Ishikawa (cell line): ENCODE results near the gene ZHX3.

Source experiments
- EGR1 ChIP-seq: IDR thresholded peaks from 2 replicates; pipeline ENCODE4 v1.6.1; 2012
- EP300 ChIP-seq: IDR thresholded peaks from 2 replicates; pipeline ENCODE4 v1.6.1; 2012; ENCODE audit warnings: borderline replicate concordance
- FOXM1 ChIP-seq: IDR thresholded peaks from 2 replicates; pipeline ENCODE4 v1.6.1; 2012; ENCODE audit warnings: low read depth, borderline replicate concordance
- MAX ChIP-seq: IDR thresholded peaks from 2 replicates; pipeline ENCODE4 v1.6.1; 2012
- NFIC ChIP-seq: IDR thresholded peaks from 2 replicates; pipeline ENCODE4 v1.6.1; 2012
- RAD21 ChIP-seq: IDR thresholded peaks from 2 replicates; pipeline ENCODE4 v1.6.1; 2012; ENCODE audit warnings: low read depth
- TAF1 ChIP-seq: IDR thresholded peaks from 2 replicates; pipeline ENCODE4 v1.6.1; 2012; ENCODE audit warnings: low read depth, mild to moderate bottlenecking
- TCF12 ChIP-seq: IDR thresholded peaks from 2 replicates; pipeline ENCODE4 v1.6.1; 2012; ENCODE audit warnings: low read depth
- USF1 ChIP-seq: IDR thresholded peaks from 2 replicates; pipeline ENCODE4 v1.6.1; 2012
- ZBTB7A ChIP-seq: IDR thresholded peaks from 2 replicates; pipeline ENCODE4 v1.6.1; 2012; ENCODE audit warnings: low read depth
- TF ChIP-seq, protein P1 (sequence below): IDR thresholded peaks from 2 replicates; pipeline ENCODE4 v1.6.1; 2012; ENCODE audit warnings: low read depth, mild to moderate bottlenecking

- TF ChIP-seq, protein P1, sequence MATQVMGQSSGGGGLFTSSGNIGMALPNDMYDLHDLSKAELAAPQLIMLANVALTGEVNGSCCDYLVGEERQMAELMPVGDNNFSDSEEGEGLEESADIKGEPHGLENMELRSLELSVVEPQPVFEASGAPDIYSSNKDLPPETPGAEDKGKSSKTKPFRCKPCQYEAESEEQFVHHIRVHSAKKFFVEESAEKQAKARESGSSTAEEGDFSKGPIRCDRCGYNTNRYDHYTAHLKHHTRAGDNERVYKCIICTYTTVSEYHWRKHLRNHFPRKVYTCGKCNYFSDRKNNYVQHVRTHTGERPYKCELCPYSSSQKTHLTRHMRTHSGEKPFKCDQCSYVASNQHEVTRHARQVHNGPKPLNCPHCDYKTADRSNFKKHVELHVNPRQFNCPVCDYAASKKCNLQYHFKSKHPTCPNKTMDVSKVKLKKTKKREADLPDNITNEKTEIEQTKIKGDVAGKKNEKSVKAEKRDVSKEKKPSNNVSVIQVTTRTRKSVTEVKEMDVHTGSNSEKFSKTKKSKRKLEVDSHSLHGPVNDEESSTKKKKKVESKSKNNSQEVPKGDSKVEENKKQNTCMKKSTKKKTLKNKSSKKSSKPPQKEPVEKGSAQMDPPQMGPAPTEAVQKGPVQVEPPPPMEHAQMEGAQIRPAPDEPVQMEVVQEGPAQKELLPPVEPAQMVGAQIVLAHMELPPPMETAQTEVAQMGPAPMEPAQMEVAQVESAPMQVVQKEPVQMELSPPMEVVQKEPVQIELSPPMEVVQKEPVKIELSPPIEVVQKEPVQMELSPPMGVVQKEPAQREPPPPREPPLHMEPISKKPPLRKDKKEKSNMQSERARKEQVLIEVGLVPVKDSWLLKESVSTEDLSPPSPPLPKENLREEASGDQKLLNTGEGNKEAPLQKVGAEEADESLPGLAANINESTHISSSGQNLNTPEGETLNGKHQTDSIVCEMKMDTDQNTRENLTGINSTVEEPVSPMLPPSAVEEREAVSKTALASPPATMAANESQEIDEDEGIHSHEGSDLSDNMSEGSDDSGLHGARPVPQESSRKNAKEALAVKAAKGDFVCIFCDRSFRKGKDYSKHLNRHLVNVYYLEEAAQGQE, result no peak
- no peak for TF ChIP-seq FOXM1
- TF ChIP-seq MAX, result no peak
- no peak for TF ChIP-seq NFIC
- TF ChIP-seq EP300, result no peak
- no peak for TF ChIP-seq USF1
- no peak for TF ChIP-seq ZBTB7A
- no peak for TF ChIP-seq TAF1
- no peak for TF ChIP-seq TCF12
- TF ChIP-seq RAD21, result no peak
- no peak for TF ChIP-seq EGR1
Measured at GRCh38 chr20:41261790-41262717, 55.5 kb downstream of the ZHX3 start.
